Measurements from ENCODE around the gene LDLRAD4.

Gene LDLRAD4

GRCh38 chr18:13298262-13298661, 79.7 kb downstream of the LDLRAD4 start:
- DNase-seq (ENCODE audit: extremely low spot score, insufficient read length, low read depth), result no peak
- FAIRE-seq, result no peak

DNA sequence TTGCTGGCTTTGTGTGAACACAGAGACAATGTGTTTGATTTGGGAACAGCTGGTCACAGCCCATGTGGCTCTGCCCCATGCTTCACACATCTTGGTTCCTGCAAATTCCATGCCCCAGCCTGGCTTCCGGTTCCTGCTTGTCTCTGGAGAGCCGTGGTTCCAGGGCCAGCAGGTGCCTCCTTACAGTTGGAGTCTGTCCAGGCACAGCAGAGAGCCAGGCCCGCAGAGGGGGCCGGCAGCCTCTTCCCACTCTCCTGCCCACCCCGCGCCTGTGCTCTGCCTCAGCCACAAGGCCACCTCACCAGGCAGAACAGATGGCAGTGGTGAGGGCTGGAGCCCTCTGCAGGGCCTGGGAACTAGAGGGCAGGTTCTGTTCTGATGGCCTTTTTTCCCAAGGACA, 81.5 kb downstream of the LDLRAD4 start:
- no peak for DNase-seq (ENCODE audit: extremely low spot score, insufficient read length, low read depth)

DNA sequence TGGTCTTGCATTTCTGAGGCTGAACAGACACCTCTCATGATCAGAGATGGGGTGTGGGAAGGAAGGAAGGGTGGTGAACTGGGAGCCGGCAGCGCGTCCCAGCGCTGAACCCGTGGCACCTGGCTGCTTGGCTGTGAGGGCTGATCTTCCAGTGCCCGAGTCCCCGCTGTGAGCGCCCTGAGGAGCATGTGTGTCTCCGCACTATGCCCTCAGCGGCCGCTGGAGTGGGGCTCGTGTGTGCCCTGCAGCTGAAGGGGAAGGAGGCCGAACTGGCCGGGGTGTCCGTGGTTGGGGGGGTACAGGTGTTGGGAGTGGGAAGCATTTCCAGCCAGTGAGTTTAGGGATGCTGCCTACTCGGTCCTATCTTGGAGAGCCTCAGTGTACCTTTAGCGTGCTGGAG, 82.2 kb downstream of the LDLRAD4 start:
- FAIRE-seq, result no peak
- DNase-seq (ENCODE audit: extremely low spot score, insufficient read length, low read depth), result no peak

More for the DNA sequence above, 81.5 kb downstream of the LDLRAD4 start:
- FAIRE-seq, result no peak

DNA sequence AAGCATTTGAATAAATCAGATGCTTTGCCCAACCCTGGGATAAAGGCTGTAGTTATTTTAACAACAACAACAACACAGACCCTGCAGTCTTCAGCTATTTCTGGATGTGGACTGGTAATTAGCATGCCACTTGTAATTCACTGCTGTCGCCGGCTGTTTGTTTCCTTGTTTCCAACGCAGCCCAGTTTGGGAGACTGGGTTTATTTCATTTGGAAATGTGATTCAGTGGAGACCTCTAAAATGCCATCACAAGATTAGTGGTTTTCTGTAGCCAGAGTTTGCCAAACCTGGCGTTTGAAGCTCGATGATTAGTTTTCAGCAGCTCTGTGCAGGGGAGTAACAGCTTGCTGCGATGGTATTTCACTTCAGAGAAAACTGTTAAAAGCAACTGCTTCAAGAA, 83.5 kb downstream of the LDLRAD4 start:
- DNase-seq (ENCODE audit: extremely low spot score, insufficient read length, low read depth), result no peak
- FAIRE-seq, result no peak

DNA sequence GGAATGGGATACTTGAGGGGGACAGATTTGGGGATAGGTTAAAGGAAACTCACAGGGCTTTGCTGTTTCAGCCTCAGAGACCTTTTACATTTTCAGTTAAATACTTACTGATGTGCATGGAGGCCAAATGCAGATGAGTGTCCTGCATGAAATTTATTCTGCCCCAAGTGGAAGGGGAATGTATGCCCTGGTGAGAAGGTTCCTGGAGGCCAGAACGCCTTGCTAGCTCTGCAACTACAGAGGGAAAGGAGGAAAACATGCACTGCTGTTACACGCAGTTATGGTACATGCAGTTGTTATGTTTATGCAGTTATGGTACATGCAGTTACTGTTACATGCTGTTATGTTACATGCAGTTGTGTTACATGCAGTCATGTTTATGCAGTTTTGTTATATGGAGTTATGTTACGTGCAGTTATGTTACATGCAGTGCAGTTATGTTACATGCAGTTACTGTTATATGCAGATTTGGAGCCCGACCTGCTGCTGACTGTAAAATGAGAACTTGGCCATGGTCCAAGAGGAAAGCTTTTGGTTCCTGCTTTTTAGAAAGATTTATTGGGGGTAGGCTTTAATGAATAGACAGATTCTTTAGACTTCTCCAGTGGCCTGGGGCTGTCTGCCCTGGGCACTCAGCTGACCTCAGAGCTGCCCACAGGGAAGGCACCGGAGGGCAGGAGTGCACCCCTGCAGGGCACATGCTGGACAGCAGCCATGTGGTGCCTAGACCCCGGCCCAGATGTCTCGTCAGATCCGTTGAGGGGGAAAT, 84.1 kb downstream of the LDLRAD4 start:
- DNase-seq (ENCODE audit: extremely low spot score, insufficient read length, low read depth), result no peak
- no peak for FAIRE-seq

DNA sequence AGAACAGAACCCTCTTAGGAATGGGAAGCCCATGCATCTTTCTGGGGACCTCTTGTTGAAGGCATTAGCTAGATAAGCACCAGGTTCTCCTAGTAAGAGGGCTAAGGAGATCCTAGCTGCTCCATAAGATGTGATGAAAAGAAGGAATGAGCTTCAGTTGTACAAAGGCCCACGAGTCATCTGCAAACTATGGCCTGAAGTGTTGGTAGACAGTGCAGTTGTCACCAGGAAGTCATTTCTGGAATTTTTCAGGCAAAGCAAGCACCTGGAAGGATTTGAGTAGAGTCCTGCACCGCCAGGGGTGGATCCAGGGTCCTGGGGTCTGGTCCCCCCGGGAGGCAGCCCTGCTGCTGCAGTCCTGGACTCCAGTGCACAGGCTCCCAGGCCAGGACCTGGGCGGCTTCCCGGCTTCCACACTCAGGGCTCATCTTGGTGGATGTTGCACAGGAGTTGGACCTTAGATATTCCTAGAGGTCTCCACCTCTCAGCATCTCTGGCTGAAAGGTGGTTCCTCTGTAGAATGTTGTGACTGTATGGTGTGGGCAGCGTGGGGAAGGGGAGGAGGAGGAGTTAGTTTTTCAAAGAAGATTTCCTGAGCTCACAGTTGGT, 85.3 kb downstream of the LDLRAD4 start:
- DNase-seq (ENCODE audit: extremely low spot score, insufficient read length, low read depth), result no peak
- no peak for FAIRE-seq

DNA sequence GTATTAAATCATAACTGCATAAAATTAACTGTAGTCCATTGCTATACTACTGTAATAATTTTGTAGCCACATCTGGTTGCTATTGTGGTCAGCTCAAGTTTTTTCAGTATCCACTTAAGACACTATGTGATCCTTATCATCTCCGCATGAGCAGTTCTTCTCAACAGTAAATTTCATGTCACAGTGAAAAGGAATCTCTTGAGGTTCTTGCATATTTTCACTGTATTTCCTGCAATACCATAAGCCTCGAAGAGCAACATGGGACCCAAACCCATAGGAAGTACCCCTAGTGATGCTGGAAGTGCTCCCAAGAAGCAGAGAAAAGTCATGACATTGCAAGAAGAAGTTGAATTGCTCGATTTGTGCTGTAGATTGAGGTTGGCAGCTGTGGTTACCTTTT, 86.7 kb downstream of the LDLRAD4 start:
- DNase-seq (ENCODE audit: extremely low spot score, insufficient read length, low read depth) (no peak), FAIRE-seq (no peak)

DNA sequence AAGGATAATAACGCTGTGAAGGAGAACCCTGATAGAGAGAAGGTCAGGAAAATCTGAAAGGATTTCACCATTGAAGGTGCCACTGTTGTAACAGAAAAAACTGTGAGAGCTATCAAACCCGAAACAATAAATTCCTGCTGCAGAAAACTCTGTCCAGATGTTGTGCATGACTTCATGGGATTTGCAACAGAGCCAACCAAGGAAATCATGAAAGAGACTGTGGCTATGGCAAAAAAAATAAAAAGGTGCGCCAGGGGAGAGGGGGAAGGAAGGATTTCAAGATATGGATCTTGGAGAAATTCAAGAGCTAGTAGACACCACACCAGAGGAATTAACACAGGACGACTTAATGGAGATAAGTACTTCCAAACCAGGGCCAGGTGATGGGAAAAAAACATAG, 88.0 kb downstream of the LDLRAD4 start:
- DNase-seq (ENCODE audit: extremely low spot score, insufficient read length, low read depth) (no peak), FAIRE-seq (no peak)

DNA sequence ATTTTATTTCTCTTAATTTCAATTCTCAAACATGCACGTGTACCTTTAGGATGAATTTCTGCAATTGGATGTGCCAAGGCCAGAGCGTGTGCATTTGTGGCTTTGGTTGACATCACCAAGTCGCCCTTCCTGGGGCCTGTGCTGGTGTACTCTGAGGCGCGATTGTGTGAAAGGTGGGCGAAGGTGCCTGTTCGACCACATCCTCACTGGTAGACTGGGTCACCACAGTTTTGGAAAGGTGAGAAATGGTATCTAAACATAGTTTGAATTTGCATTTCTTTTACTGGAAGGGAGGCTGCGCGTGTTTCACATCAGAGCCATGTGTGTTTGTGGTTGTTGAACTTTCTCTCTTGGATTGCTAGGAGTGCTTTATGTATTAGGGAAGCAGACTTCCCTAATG, 89.8 kb downstream of the LDLRAD4 start:
- DNase-seq (ENCODE audit: extremely low spot score, insufficient read length, low read depth) (no peak), FAIRE-seq (no peak)

DNA sequence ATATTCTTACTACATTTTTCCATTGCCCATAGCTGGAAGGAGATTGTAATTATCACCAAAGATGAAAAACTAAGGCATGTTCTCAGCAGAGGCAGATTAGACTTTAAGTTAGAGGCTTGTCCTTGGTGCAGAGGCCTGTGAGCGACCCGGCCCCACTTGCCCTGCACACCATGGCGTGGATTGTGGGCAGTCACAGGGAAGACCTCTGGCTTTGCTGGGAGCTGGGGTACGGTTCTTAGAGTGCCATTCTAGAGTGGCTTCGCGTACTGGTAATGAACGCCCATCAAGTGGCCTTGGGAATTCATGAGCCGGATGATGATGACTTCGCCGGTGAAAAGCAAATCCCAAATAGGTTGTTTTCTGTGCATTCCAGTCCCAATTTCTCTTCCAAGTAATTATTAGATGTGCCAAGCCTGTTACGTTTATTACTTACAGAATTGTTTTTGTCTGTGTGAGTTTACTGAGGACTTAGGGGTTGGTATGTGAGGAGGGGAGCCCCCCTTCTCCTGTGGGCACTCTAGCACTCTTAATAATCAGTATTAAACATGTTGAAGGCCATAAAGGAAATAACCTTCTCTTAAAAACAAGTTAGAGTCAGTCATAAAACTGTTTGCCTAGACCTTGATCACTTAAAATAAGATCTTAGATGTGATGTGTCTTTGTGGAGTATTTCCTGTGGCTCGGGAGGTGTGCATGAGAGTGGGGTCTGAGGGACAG, 90.6 kb downstream of the LDLRAD4 start:
- no peak for FAIRE-seq
- no peak for DNase-seq (ENCODE audit: extremely low spot score, insufficient read length, low read depth)

DNA sequence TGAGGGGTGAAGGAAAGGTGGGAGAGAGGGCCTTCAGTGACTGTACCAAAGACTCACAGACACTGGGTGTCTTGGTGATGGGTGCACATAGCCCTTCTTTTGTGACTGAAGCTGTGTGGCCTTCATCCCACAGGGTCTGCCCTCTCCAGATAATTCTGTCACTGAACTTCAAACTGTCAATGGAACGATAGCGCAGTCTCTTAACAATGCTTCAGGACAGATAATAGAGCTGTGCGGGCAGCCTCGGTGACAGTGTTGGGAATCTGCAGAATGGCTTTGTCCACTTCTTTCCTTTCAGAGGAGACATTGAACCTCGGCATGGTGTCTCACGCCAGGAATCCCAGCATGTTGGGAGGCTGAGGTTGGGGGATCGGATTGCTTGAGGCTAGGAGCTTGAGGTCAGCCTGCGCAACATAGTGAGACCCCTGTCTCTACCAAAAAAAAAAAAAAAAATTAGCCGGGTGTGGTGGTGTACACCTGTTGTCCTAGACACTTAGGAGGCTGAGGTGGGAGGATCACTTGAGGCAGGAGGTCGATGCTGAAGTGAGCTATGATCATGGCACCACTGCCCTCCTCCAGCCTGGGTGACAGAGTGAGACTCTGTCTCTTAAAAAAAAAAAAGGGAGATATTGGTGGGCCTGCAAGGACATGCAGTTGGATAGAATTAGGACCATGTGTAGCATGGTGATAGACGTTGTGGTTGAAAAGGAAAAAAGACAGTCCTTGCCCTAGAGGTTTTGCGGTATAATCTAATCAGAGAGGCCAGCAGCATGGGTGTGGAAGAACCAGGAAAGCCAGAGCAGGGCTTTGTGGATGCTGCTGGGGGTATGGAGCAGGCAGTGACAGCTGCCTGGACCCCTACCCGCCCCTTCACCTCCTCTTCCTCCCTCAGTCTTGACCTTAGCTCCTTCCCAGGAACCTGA, 91.4 kb downstream of the LDLRAD4 start:
- DNase-seq (ENCODE audit: extremely low spot score, insufficient read length, low read depth), result no peak
- FAIRE-seq, result no peak

- DNase-seq (ENCODE audit: extremely low spot score, insufficient read length, low read depth), result no peak
- FAIRE-seq, result no peak
Measured at GRCh38 chr18:13311193-13311592, 92.6 kb downstream of the LDLRAD4 start.

GRCh38 chr18:13312515-13312914, 94.0 kb downstream of the LDLRAD4 start:
- FAIRE-seq (no peak), DNase-seq (ENCODE audit: extremely low spot score, insufficient read length, low read depth) (no peak)

- FAIRE-seq, result no peak
- no peak for DNase-seq (ENCODE audit: extremely low spot score, insufficient read length, low read depth)
Measured at GRCh38 chr18:13313006-13313686, 94.6 kb downstream of the LDLRAD4 start.

DNA sequence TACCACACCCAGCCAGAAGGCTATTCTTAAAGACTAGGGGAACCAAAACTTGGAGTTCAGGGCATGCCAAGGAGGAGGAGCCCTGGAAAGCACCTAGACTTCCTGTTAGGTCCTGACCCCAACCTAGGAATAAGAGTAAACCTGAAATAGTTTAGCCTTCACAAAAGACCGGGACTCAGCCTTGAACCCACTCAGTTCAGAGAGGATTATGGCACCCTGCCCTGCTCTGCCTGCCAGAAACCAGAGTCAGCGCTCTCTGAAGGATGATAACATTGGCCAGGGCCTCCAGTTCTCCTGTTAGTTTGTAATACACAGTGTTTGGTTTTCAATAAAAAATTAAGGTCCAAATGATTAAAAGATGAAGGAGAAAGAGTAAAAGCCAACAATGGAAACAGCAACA, 96.4 kb downstream of the LDLRAD4 start:
- FAIRE-seq (no peak), DNase-seq (ENCODE audit: extremely low spot score, insufficient read length, low read depth) (no peak)

DNA sequence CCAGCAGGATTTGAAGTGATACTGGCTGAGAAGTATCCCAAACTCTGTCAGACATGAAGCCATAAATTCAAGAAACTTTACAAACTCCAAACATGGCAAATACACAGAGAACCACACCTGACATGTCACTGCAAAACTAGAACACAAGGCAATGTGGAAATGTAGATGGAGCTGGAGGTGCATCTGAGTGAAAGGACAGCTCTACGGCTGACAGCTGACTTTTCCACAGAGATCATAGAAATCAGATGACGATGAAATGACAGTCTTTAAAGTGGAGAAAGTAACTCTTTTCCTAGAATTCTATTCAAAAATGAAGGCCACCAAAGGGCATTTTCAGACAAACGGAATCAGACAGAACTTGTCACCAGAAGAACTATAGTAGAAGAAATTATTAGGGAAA, 97.5 kb downstream of the LDLRAD4 start:
- no peak for FAIRE-seq
- DNase-seq (ENCODE audit: extremely low spot score, insufficient read length, low read depth), result no peak

GRCh38 chr18:13317801-13318200, 99.2 kb downstream of the LDLRAD4 start:
- FAIRE-seq (no peak), DNase-seq (ENCODE audit: extremely low spot score, insufficient read length, low read depth) (no peak)

DNA sequence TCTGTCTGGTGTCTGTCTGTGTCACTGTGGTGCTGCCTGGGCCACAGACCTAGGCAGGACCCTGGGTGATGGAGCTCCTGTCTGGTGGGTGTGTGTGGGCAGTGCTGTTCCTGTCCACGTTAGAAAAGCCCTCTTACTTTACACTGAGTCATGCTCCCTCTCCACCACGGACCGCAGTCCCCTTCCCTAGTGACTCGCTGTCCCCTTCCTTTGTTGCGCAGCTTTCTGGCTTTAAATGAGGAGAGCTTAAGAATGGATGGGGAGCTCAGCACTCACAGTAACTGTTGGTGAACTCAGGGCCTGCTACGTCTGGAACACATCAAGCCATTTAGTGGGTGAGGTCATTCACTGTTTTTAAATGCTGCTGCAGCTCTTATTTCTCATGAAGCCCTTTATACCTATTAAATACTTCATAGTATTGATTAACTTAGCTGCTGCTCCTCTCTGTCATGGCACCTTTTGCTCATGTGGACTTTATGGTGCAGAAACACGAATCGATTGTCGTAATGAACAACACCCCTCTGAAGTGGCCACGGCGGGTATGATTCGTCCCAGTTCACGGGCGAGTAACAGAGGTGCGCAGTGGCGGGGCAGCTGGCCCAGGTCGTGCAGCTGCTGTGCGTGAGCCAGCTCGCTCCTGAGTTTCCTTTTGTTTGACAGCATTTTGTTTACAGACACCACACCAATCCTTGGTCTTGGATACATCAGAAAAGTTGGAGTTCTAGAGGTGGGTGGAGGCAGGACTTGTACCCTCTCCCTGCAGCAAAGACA, 100.4 kb downstream of the LDLRAD4 start:
- FAIRE-seq, result no peak
- no peak for DNase-seq (ENCODE audit: extremely low spot score, insufficient read length, low read depth)

DNA sequence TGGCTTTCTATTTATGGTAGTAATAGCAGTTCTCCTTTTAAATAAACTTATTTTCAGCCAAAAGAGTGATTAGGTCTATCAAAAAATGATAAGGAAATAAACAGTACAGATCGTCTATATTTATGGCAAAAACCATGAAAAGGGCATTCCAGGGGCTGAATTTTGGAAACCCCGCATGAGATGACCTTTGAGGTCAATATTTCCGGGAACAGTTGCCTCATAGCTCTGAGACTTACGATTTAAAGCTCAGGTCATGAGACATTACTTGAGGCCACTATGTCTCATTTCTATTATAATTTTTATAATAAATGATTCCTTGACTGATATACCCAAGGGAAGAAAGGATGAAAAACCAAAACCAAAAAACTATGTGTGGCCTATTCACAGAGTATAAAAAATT, 101.1 kb downstream of the LDLRAD4 start:
- DNase-seq (ENCODE audit: extremely low spot score, insufficient read length, low read depth) (no peak), FAIRE-seq (no peak)

Measured in GM18507 (cell line).